Measurements from ENCODE around the gene DLG4.

DLG4 gene

DNA sequence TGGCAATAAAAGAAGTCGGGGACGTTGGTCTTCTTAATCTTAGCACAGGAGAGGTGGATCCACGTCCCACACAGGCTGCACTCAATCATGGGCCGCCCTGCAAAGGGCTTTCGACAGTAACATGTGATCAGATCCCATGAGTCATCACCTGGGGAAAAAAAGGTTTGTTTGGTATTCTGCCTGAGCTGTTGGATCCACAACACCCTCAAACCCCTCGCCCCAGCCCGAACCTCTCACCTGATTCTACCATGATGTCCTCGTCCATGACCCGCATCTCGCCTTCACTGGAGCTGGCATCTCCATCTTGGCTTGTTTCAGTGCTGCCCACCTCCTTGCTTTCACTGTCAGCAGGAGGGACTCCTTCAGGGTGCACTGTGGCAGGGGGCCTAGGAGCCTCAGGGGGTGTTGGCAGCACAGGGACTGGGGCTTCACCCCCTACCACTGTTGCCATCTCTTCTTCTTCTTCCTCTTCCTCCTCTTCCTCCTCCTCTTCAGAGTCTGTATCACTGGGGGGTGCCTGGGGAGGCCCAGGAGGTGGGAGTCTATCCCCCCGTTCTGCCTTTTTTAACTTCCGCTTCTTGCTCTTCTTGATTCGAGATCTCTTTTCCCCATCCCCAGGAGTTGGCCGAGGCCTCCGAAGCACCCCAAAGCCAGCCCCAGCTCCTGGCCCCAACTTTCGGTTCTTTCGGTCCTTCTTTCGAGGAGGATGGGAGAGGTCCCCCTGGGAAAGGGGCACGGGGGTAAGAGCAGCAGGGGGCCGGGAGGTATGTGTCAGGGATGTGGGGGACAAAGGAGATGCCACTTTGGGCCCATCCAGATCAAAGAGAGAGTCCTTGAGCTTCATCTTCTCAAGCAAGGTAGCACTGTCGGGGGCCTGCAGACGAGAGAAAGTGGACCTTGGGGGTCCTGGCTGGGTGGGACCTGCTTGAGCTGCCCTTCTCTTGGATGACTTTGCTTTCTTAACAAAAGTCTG is 16.3 kb upstream of the DLG4 start:
- TF ChIP-seq CTCF (IDR thresholded peaks at IDR 0.05; ENCODE audit: low read depth, low read length): no peak
- no peak overlapping the region for H3K4me3 ChIP-seq (ENCODE audit: low read depth, low read length)

- H3K4me3 ChIP-seq (ENCODE audit: low read depth, low read length): peak within 1 kb of the TSS; percentile 87
- no peak for TF ChIP-seq CTCF (IDR thresholded peaks at IDR 0.05; ENCODE audit: low read depth, low read length)
Measured at GRCh38 chr17:7234083-7234951, 14.7 kb upstream of the DLG4 start, which contains the start of gene DVL2. DVL2 (minus strand) TSS chr17:7234517; CDS start chr17:7234262, 255 bp downstream.

GRCh38 chr17:7233701-7234082 is 14.1 kb upstream of the DLG4 start:
- TF ChIP-seq CTCF (IDR thresholded peaks at IDR 0.05; ENCODE audit: low read depth, low read length): no peak
- H3K4me3 ChIP-seq (ENCODE audit: low read depth, low read length): peak overlapping the region; percentile 87

- no peak overlapping the region for H3K4me3 ChIP-seq (ENCODE audit: low read depth, low read length)
- TF ChIP-seq CTCF (IDR thresholded peaks at IDR 0.05; ENCODE audit: low read depth, low read length): no peak
Measured at GRCh38 chr17:7232114-7232513, 12.5 kb upstream of the DLG4 start.

DNA sequence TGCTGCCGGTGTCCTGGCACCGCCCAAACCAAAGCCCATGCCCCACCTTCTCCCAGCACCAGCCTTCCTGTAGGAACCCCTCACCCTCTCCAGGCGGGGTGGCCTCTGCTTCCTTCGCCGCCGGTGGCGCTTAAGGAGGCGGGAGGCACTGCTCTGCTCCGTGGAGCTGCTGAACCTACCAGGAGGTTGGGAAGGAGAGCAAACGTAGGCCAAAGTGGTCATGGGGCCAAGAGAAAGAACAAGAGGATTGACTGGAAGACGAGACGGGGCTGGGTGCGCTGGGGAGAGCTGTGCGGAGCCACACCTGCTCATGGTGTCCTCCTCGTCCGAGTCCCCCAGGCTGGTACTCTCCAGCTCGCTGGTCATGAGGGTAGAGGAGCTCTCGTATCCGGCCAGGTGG is 9.9 kb upstream of the DLG4 start:
- no peak overlapping the region for H3K4me3 ChIP-seq (ENCODE audit: low read depth, low read length)
- no peak for TF ChIP-seq CTCF (IDR thresholded peaks at IDR 0.05; ENCODE audit: low read depth, low read length)

GRCh38 chr17:7228920-7229319 is 9.3 kb upstream of the DLG4 start:
- no peak overlapping the region for H3K4me3 ChIP-seq (ENCODE audit: low read depth, low read length)
- no peak for TF ChIP-seq CTCF (IDR thresholded peaks at IDR 0.05; ENCODE audit: low read depth, low read length)

All from WI38 (cell line).